GM13976 (cell line): ENCODE results near the gene MRPL27.

Experiments
- DNase-seq: peaks from one replicate; pipeline ENCODE4 v3.0.0; 2012; ENCODE audit warnings: low spot score
- in situ Hi-C: fragments of 300-500 bp; cut with MboI; formaldehyde crosslinking; loops from one replicate; pipeline ENCODE4 v1.12.0; 2022; ENCODE audit warnings: low sequenced_read_pairs, mixed read lengths, inconsistent platforms; ENCODE audit not compliant: unreplicated experiment
- TF ChIP-seq, protein P1 (sequence below): IDR thresholded peaks from 2 replicates; pipeline ENCODE4 v1.5.1; 2012; ENCODE audit warnings: borderline replicate concordance, mild to moderate bottlenecking; ENCODE audit not compliant: insufficient read depth; ENCODE audit errors: extremely low read depth, missing control alignments, control extremely low read depth

MRPL27 gene

DNA sequence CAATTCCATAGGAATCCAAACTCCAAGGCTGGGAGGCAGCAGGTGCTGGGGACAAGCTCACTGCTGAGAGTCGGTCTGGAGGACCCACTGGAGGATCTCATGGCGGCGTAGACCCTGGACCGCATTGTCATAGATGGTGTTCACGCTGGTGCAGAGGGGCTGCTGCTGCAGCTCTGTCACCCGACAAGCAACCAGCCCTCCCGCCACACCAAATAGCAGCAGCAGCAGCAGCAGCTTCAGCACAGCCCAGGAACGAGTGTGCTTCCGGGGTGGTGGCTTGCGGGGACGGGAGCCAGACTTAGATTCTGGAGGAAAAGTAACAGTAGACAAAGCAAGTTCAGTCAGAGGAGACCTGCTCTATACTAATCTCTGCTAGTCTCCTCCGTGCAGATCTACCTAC lies 9.9 kb upstream of the MRPL27 start:
- TF ChIP-seq, protein P1, sequence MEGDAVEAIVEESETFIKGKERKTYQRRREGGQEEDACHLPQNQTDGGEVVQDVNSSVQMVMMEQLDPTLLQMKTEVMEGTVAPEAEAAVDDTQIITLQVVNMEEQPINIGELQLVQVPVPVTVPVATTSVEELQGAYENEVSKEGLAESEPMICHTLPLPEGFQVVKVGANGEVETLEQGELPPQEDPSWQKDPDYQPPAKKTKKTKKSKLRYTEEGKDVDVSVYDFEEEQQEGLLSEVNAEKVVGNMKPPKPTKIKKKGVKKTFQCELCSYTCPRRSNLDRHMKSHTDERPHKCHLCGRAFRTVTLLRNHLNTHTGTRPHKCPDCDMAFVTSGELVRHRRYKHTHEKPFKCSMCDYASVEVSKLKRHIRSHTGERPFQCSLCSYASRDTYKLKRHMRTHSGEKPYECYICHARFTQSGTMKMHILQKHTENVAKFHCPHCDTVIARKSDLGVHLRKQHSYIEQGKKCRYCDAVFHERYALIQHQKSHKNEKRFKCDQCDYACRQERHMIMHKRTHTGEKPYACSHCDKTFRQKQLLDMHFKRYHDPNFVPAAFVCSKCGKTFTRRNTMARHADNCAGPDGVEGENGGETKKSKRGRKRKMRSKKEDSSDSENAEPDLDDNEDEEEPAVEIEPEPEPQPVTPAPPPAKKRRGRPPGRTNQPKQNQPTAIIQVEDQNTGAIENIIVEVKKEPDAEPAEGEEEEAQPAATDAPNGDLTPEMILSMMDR = no peak
- in situ Hi-C loops = no loop called here
- DNase-seq = no peak

DNA sequence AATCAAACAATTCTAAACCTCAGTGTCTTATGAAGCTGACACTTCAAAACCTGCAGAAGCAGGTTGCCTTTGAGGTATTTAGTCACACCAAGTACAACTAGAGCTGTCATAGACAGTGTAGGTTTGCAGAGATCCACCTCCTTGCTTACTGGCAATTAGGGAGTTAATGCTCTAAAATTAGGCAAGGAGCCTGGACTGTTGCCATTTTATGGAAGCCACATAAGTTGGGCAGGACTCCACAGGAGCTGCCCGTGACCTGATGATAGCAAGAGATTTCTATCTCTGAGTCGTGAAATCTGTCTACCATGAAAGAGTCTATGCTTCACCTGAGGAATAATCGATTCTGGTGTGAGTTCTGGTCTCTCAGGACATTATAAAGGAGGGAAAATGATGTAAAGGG lies 8.9 kb upstream of the MRPL27 start:
- TF ChIP-seq, protein P1 = no peak
- in situ Hi-C loops = no loop called here
- no peak for DNase-seq

- in situ Hi-C loops = no loop called here
- TF ChIP-seq, protein P1 = no peak
- DNase-seq = no peak
These were observed 8.4 kb upstream of the MRPL27 start for GRCh38 chr17:50381260-50381815.

DNA sequence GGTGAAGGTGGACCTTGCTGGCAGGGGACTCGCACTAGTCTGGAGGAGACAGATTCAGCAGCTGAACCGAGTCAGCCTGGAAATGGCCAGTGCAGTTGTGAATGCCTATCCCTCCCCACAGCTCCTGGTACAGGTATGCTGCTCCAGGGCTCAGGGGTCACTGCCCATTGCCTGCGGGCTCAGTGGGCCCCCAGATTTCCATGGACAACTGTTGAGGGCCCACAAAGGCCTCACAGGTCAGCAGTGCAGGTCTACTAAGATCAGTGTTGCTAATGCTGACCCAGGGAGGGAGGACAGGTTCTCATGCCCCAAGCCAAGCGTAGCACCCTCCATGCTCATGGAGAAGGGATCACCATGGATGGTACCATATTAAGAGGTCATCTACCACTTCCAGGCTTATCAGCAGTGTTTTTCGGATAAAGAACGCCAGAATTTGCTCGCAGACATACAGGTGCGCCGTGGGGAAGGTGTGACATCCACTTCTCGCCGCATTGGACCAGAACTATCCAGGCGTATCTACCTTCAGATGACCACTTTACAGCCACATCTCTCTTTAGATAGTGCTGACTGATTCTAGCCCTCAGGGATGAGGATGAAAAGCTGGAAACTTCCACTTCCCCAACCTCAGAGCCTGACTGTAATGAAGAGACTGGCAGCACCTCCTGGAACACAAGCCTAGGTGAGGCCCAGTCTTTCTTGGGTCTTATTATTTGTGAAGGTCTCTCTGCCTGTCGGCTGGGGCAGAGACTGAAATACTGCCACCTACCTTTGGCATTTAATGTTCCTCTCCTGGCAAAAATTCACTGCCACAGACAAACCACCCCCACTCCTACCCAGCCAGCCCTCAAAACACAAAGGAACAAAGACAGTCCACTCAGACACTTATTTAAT lies 7.6 kb upstream of the MRPL27 start:
- TF ChIP-seq, protein P1 = no peak
- in situ Hi-C loops = no loop called here
- no peak for DNase-seq

DNA sequence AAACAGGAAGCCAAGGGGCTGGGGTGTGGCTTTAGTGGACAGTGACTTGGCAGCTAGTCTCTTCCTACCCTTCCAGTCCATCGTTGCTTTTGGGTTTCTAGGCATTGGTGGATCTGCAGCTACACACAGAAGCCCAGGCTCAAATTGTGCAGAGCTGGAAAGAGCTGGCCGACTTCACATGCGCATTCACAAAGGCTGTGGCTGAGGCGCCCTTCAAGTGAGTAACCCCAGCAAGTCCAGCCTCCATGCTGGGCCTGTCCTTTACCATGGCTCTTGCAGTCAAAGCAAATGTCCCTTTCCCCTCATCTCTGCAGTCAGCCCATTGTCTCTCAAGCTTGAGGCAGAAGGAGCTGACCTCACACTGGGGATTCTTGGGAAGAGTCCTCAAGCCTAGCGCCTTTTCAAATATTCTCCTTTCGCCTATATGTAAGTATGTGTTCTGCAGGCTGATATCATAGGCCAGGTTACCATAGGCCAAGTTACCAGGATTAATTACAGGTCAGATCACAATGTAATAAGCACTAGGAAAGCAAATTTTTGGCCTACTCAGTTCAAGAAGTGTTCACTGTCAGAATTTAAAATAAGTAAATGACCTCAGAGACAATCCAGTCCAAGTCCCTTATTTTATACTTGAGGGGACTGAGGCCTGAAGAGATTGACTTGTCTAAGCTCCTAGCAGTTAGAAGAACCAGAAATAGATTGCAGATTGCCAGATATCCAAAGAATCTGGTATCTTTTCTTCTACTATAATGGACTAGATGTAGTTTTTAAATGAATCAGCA lies 6.6 kb upstream of the MRPL27 start:
- no peak for DNase-seq
- TF ChIP-seq, protein P1 = no peak
- in situ Hi-C loops = no loop called here

DNA sequence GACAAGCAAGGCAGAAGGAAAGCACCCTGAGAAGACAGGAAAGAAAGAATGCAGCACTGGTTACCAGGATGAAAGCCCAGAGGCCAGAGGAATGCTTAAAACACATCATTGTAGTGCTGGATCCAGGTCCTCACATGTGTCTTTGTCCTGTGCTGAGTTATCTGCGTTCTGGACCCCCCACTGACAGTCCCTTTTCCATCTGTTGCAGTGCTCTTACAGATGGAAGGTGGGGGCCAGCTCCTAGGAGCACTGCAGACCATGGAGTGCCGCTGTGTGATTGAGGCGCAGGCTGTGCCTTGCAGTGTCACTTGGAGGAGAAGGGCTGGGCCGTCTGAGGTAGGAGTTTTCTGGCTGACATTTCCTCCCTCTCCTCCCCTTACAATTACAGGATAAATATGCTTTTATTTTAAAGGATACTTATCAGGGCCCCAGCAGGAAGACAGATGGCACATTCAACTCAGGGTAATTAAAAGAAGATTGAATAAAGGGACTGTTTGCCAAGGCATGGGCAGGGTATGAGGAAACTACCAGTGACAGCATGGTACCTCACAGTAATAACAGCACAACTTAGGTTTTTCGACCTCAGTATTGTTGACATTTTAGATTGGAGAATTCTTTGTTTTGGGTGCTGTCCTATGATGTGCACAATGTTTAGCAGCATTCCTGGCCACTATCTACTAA lies 3.0 kb upstream of the MRPL27 start:
- in situ Hi-C loops = no loop called here
- DNase-seq = no peak
- TF ChIP-seq, protein P1 = no peak
